Panc1 (cell line): ENCODE results near the gene TOP1.
A peak's percentile ranks its signal among the peaks of the same experiment; 100 is the strongest.

ENCODE experiments used
- POLR2AphosphoS5 ChIP-seq: IDR thresholded peaks from 2 replicates; pipeline ENCODE4 v1.6.1; 2012; ENCODE audit warnings: mild to moderate bottlenecking, low read depth, low read length, moderate library complexity
- SIN3A ChIP-seq: IDR thresholded peaks from 2 replicates; pipeline ENCODE4 v1.6.1; 2012; ENCODE audit warnings: low read depth, mild to moderate bottlenecking, low read length, moderate library complexity, borderline replicate concordance; ENCODE audit not compliant: insufficient read depth
- TF ChIP-seq, protein P1 (sequence below): fragments of 450-650 bp; IDR thresholded peaks from 2 replicates; pipeline ENCODE4 v1.5.1; 2017; ENCODE audit warnings: mild to moderate bottlenecking

GRCh38 chr20:41135187-41135887, 106.7 kb downstream of the TOP1 start:
- TF ChIP-seq, protein P1, sequence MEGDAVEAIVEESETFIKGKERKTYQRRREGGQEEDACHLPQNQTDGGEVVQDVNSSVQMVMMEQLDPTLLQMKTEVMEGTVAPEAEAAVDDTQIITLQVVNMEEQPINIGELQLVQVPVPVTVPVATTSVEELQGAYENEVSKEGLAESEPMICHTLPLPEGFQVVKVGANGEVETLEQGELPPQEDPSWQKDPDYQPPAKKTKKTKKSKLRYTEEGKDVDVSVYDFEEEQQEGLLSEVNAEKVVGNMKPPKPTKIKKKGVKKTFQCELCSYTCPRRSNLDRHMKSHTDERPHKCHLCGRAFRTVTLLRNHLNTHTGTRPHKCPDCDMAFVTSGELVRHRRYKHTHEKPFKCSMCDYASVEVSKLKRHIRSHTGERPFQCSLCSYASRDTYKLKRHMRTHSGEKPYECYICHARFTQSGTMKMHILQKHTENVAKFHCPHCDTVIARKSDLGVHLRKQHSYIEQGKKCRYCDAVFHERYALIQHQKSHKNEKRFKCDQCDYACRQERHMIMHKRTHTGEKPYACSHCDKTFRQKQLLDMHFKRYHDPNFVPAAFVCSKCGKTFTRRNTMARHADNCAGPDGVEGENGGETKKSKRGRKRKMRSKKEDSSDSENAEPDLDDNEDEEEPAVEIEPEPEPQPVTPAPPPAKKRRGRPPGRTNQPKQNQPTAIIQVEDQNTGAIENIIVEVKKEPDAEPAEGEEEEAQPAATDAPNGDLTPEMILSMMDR: peak; percentile 94
- TF ChIP-seq POLR2AphosphoS5 (no peak), SIN3A (no peak)
